Trophoblast cell (in vitro differentiated cells and primary cell): Measurements from ENCODE around the gene SBF2.

Experiments
- DNase-seq, 2 donors: peaks; one replicate each; pipeline ENCODE4 v3.0.0-alpha.2; 2016
- H2AFZ ChIP-seq: 2 replicates; pipeline ENCODE4 v1.6.1; 2013; ENCODE audit warnings: low read length, moderate library complexity, mild to moderate bottlenecking; ENCODE audit not compliant: insufficient read depth, poor library complexity
- H2AK5ac ChIP-seq: 2 replicates; pipeline ENCODE4 v1.6.1; 2013; ENCODE audit warnings: mild to moderate bottlenecking, low read length
- H2BK120ac ChIP-seq: 2 replicates; pipeline ENCODE4 v1.6.1; 2013; ENCODE audit warnings: low read length, mild to moderate bottlenecking, moderate library complexity; ENCODE audit not compliant: insufficient read depth, poor library complexity
- H2BK12ac ChIP-seq: 2 replicates; pipeline ENCODE4 v1.6.1; 2013; ENCODE audit warnings: mild to moderate bottlenecking, low read length, moderate library complexity
- H2BK5ac ChIP-seq: 2 replicates; pipeline ENCODE4 v1.6.1; 2013; ENCODE audit warnings: low read length, low read depth, moderate library complexity, mild to moderate bottlenecking; ENCODE audit not compliant: poor library complexity
- H3K14ac ChIP-seq: 2 replicates; pipeline ENCODE4 v1.6.1; 2013; ENCODE audit warnings: mild to moderate bottlenecking, low read length
- H3K18ac ChIP-seq: 2 replicates; pipeline ENCODE4 v1.6.1; 2013; ENCODE audit warnings: mild to moderate bottlenecking, low read length
- H3K23ac ChIP-seq: 2 replicates; pipeline ENCODE4 v1.6.1; 2013; ENCODE audit warnings: low read length
- H3K27ac ChIP-seq: 2 replicates; pipeline ENCODE4 v1.5.1; 2013; ENCODE audit warnings: low read depth, mild to moderate bottlenecking, inconsistent platforms, low read length, moderate library complexity
- H3K27me3 ChIP-seq: 2 replicates; pipeline ENCODE4 v1.6.1; 2013; ENCODE audit warnings: inconsistent platforms, mild to moderate bottlenecking, low read length, moderate library complexity; ENCODE audit not compliant: insufficient read depth
- H3K36me3 ChIP-seq, 2 experiments: 1 replicate in 1 of 2; 2 replicates in 1 of 2; pipeline ENCODE4 v1.6.1; 2013; ENCODE audit warnings: low read length in 2 of 2, mild to moderate bottlenecking in 2 of 2, moderate library complexity in 1 of 2; ENCODE audit not compliant: insufficient read depth in 2 of 2, control insufficient read depth in 1 of 2
- H3K4ac ChIP-seq: 2 replicates; pipeline ENCODE4 v1.6.1; 2013; ENCODE audit warnings: low read depth, mild to moderate bottlenecking, low read length, moderate library complexity
- H3K4me1 ChIP-seq, 2 experiments: 1 replicate in 1 of 2; 2 replicates in 1 of 2; pipeline ENCODE4 v1.6.1; 2013; ENCODE audit warnings: low read length in 2 of 2, mild to moderate bottlenecking in 2 of 2, moderate library complexity in 1 of 2; ENCODE audit not compliant: insufficient read depth in 2 of 2, control insufficient read depth in 1 of 2
- H3K4me2 ChIP-seq: 2 replicates; pipeline ENCODE4 v1.6.1; 2013; ENCODE audit warnings: inconsistent platforms, mild to moderate bottlenecking, low read length, moderate library complexity
- H3K4me3 ChIP-seq: 2 replicates; pipeline ENCODE4 v1.5.1; 2013; ENCODE audit warnings: mild to moderate bottlenecking, low read depth, low read length, inconsistent platforms
- H3K79me1 ChIP-seq: one replicate; pipeline ENCODE4 v1.6.1; 2013; ENCODE audit warnings: low read length
- H3K79me2 ChIP-seq: 2 replicates; pipeline ENCODE4 v1.6.1; 2013; ENCODE audit warnings: low read length, mild to moderate bottlenecking; ENCODE audit not compliant: control insufficient read depth, insufficient read depth, poor library complexity
- H3K9ac ChIP-seq: 2 replicates; pipeline ENCODE4 v1.6.1; 2013; ENCODE audit warnings: mild to moderate bottlenecking, low read length
- H3K9me3 ChIP-seq: 2 replicates; pipeline ENCODE4 v1.6.1; 2013; ENCODE audit warnings: low read depth, mild to moderate bottlenecking, control low read depth, inconsistent platforms, low read length; ENCODE audit not compliant: insufficient read depth
- H4K12ac ChIP-seq: 2 replicates; pipeline ENCODE4 v1.6.1; 2013; ENCODE audit warnings: low read depth, mild to moderate bottlenecking, low read length, moderate library complexity
- H4K8ac ChIP-seq: 2 replicates; pipeline ENCODE4 v1.6.1; 2013; ENCODE audit warnings: low read depth, mild to moderate bottlenecking, low read length, moderate library complexity
- H4K91ac ChIP-seq: one replicate; pipeline ENCODE4 v1.6.1; 2013; ENCODE audit warnings: low read depth, mild to moderate bottlenecking, low read length, moderate library complexity
- WGBS: extraction: QIAGEN DNeasy Blood & Tissue Kit; methylation state at CpG from one replicate; pipeline ENCODE4 v1.1.7; 2013; ENCODE audit warnings: missing lambda C conversion rate; ENCODE audit not compliant: insufficient read length, insufficient coverage; ENCODE audit errors: extremely low coverage; 5-methylcytosine and 5-hydroxymethylcytosine counted together

SBF2 gene

DNA sequence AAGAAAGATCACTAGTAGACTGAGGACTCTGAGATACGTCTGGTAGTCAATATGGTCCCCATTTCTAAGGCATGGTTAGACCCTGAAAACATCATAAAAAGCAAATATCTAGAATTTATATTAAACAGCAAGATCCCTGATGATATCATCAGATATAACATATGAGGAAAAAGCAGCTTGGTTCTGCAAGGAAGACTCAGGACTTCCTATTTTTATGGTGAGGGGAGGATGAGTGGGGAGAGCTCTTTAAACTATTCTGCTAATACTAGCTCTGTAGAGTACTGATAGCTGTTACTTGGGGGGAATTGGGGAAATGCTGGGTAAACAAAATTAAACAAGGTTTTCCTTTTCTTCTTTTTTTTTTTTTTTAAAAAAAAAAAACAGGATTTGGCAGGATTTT lies 394.3 kb downstream of the SBF2 start:
- Histone ChIP-seq H3K18ac (no peak overlapping the region), H2AK5ac (no peak overlapping the region)
- WGBS = no CpG with 5 or more reads among the region's 1 CpG

DNA sequence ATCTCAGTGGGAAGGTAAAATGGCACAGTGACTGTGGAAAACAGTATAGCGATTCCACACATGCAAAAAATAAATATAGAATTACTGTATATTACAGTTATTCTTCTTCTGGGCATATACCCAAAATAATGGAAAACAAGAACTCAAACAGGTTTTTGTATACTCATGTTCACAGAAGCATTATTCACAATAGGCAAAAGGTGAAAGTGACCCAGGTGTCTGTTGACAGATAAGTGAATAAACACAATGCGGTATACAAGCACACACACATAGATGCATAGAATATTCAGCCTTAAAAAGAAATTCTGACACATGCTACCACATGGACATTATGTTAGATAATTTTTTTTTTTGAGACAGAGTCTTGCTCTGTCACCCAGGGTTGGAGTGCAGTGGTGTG lies 397.1 kb downstream of the SBF2 start:
- Histone ChIP-seq H3K4me2 (no peak overlapping the region), H2AK5ac (no peak overlapping the region), H2AFZ (no peak overlapping the region), H2BK12ac (no peak overlapping the region), H3K36me3 (no peaks in the 10 kb centered on the region), H4K91ac (no peak overlapping the region), H3K4ac (no peak overlapping the region), H3K4me1 (peaks cover 5 to 6% of the 10 kb centered on the region in 2 experiments), H3K27me3 (no peaks in the 10 kb centered on the region), H3K79me1 (peaks cover 6% of the 10 kb centered on the region), H3K9me3 (no peaks in the 10 kb centered on the region), H3K4me3 (no peak overlapping the region), H3K9ac (no peak overlapping the region), H3K23ac (no peak overlapping the region), H2BK5ac (no peak overlapping the region), H3K79me2 (no peaks in the 10 kb centered on the region), H3K18ac (no peak overlapping the region), H4K8ac (no peak overlapping the region), H4K12ac (no peak overlapping the region), H3K27ac (no peak overlapping the region), H3K14ac (no peak overlapping the region), H2BK120ac (no peak overlapping the region)
- no peak for DNase-seq
- WGBS = no CpG with 5 or more reads among the region's 2 CpGs

More for the DNA sequence above, 394.3 kb downstream of the SBF2 start:
- no peak overlapping the region for H3K4me2 ChIP-seq
- H3K79me2 ChIP-seq = no peaks in the 10 kb centered on the region
- H3K36me3 ChIP-seq = no peaks in the 10 kb centered on the region
- no peak overlapping the region for H4K12ac ChIP-seq
- no peaks in the 10 kb centered on the region for H3K27me3 ChIP-seq
- H3K23ac ChIP-seq = no peak overlapping the region
- no peak overlapping the region for H2BK5ac ChIP-seq
- H3K14ac ChIP-seq = no peak overlapping the region
- peaks cover 13% of the 10 kb centered on the region for H3K79me1 ChIP-seq
- H2BK120ac ChIP-seq = no peak overlapping the region
- no peaks in the 10 kb centered on the region for H3K9me3 ChIP-seq
- no peak overlapping the region for H4K91ac ChIP-seq
- H3K4me1 ChIP-seq = peaks cover 5 to 6% of the 10 kb centered on the region in 2 experiments
- H3K4me3 ChIP-seq = no peak overlapping the region
- no peak overlapping the region for H2BK12ac ChIP-seq
- H3K4ac ChIP-seq = no peak overlapping the region
- H3K9ac ChIP-seq = no peak overlapping the region
- DNase-seq = no peak
- no peak overlapping the region for H3K27ac ChIP-seq
- H2AFZ ChIP-seq = no peak overlapping the region
- no peak overlapping the region for H4K8ac ChIP-seq

DNA sequence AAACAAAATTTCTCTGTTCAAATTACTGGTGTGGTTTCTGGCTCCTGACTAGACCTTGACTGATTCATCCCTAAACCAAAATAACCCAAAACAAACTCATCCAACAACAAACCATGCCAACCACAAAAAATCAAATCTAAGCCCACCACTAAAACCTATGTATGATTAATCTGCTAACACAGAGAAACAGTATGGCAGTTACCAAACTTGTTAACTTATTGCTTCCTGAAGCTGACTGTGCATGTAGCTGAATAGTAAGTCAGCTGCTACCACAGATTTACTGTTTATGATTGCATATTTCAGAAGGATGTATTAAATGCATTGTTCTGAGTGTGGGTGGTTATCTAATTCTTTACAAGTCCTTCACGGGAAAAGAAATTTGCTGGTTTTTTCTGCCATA lies 399.0 kb downstream of the SBF2 start:
- peaks cover 2 to 3% of the 10 kb centered on the region in 2 experiments for H3K4me1 ChIP-seq
- H3K27ac ChIP-seq = no peak overlapping the region
- no peak overlapping the region for H4K8ac ChIP-seq
- no peak overlapping the region for H3K4me2 ChIP-seq
- H2AK5ac ChIP-seq = no peak overlapping the region
- H2BK12ac ChIP-seq = no peak overlapping the region
- WGBS = no CpG with 5 or more reads among the region's 1 CpG
- H3K9me3 ChIP-seq = no peaks in the 10 kb centered on the region
- H3K4ac ChIP-seq = no peak overlapping the region
- H3K14ac ChIP-seq = no peak overlapping the region
- H2BK5ac ChIP-seq = no peak overlapping the region
- H3K36me3 ChIP-seq = no peaks in the 10 kb centered on the region
- H3K79me2 ChIP-seq = no peaks in the 10 kb centered on the region
- DNase-seq = no peak
- no peak overlapping the region for H2BK120ac ChIP-seq
- peaks cover 4% of the 10 kb centered on the region for H3K79me1 ChIP-seq
- no peak overlapping the region for H3K4me3 ChIP-seq
- no peak overlapping the region for H2AFZ ChIP-seq
- no peak overlapping the region for H3K9ac ChIP-seq
- no peaks in the 10 kb centered on the region for H3K27me3 ChIP-seq
- H4K12ac ChIP-seq = no peak overlapping the region
- no peak overlapping the region for H4K91ac ChIP-seq
- no peak overlapping the region for H3K18ac ChIP-seq
- H3K23ac ChIP-seq = no peak overlapping the region

DNA sequence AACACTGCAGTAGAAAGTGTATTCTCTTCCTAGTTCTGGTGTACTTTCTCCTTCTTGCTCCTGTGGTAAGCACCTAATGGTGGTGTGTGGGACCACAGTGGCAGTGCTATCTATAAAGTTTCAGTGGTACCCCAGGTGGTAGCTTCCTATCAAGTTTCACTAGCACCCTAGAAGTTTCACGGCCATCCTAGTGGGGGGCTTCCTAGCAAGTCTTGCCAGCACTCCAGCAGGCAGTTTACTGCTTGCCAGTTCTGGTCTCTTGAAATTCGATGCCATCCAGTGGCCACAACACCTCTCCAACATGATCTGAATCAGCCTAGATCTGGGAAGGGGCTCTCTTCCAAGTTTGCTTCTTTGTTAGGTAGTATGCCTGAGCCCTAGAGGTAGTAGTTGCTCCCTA lies 400.5 kb downstream of the SBF2 start:
- no peak overlapping the region for H3K4me2 ChIP-seq
- no peak overlapping the region for H3K27ac ChIP-seq
- no peak overlapping the region for H3K18ac ChIP-seq
- H4K91ac ChIP-seq = no peak overlapping the region
- H3K23ac ChIP-seq = no peak overlapping the region
- no CpG with 5 or more reads among the region's 2 CpGs for WGBS
- no peak overlapping the region for H4K8ac ChIP-seq
- no peak overlapping the region for H3K4ac ChIP-seq
- H3K4me3 ChIP-seq = no peak overlapping the region
- no peak overlapping the region for H2BK12ac ChIP-seq
- no peak overlapping the region for H2BK5ac ChIP-seq
- no peak for DNase-seq
- no peak overlapping the region for H2AFZ ChIP-seq
- no peak overlapping the region for H4K12ac ChIP-seq
- no peak overlapping the region for H2AK5ac ChIP-seq
- no peak overlapping the region for H3K14ac ChIP-seq
- H3K79me2 ChIP-seq = no peaks in the 10 kb centered on the region
- H3K79me1 ChIP-seq = no peaks in the 10 kb centered on the region
- H3K27me3 ChIP-seq = no peaks in the 10 kb centered on the region
- no peak overlapping the region for H2BK120ac ChIP-seq
- H3K4me1 ChIP-seq = peaks cover 2 to 3% of the 10 kb centered on the region in 2 experiments
- H3K36me3 ChIP-seq = no peaks in the 10 kb centered on the region
- H3K9me3 ChIP-seq = no peaks in the 10 kb centered on the region
- H3K9ac ChIP-seq = no peak overlapping the region
